Measurements from ENCODE around the gene MSANTD1.

MSANTD1 gene

GRCh38 chr4:3269991-3270611 is 21.1 kb downstream of the MSANTD1 start:
- Mint-ChIP-seq H3K27ac (no peak overlapping the region), H3K9me3 (no peaks in the 10 kb centered on the region), H3K27me3 (ENCODE audit: low read depth, poor library complexity) (peaks cover 8% of the 10 kb centered on the region), H3K4me1 (peaks cover 11% of the 10 kb centered on the region), H3K36me3 (ENCODE audit: low read depth) (no peaks in the 10 kb centered on the region), H3K4me3 (no peak overlapping the region)
- DNase-seq: no peak
- no peak for TF ChIP-seq CTCF (IDR thresholded peaks at IDR 0.05)

- Mint-ChIP-seq H3K4me1 (peaks cover 11% of the 10 kb centered on the region), H3K4me3 (no peak overlapping the region), H3K9me3 (no peaks in the 10 kb centered on the region), H3K27ac (no peak overlapping the region), H3K36me3 (ENCODE audit: low read depth) (no peaks in the 10 kb centered on the region), H3K27me3 (ENCODE audit: low read depth, poor library complexity) (peaks cover 12% of the 10 kb centered on the region)
- TF ChIP-seq CTCF (IDR thresholded peaks at IDR 0.05): no peak
- no peak for DNase-seq
Measured at GRCh38 chr4:3271131-3271530, 22.2 kb downstream of the MSANTD1 start.

GRCh38 chr4:3276986-3277385 is 28.0 kb downstream of the MSANTD1 start:
- H3K4me3 Mint-ChIP-seq: no peak overlapping the region
- H3K9me3 Mint-ChIP-seq: peaks cover 32% of the 10 kb centered on the region
- no peak for DNase-seq
- TF ChIP-seq CTCF (IDR thresholded peaks at IDR 0.05): no peak
- H3K27ac Mint-ChIP-seq: peak overlapping the region; percentile 15
- H3K36me3 Mint-ChIP-seq (ENCODE audit: low read depth): peaks cover 14% of the 10 kb centered on the region
- no peaks in the 10 kb centered on the region for H3K4me1 Mint-ChIP-seq
- peaks cover 30% of the 10 kb centered on the region for H3K27me3 Mint-ChIP-seq (ENCODE audit: low read depth, poor library complexity)

- H3K36me3 Mint-ChIP-seq (ENCODE audit: low read depth): peaks cover 14% of the 10 kb centered on the region
- DNase-seq: no peak
- H3K4me1 Mint-ChIP-seq: no peaks in the 10 kb centered on the region
- peaks cover 36% of the 10 kb centered on the region for H3K27me3 Mint-ChIP-seq (ENCODE audit: low read depth, poor library complexity)
- no peak overlapping the region for H3K4me3 Mint-ChIP-seq
- peaks cover 41% of the 10 kb centered on the region for H3K9me3 Mint-ChIP-seq
- TF ChIP-seq CTCF (IDR thresholded peaks at IDR 0.05): no peak
- H3K27ac Mint-ChIP-seq: no peak overlapping the region
Measured at GRCh38 chr4:3280466-3280865, 31.5 kb downstream of the MSANTD1 start.

- Mint-ChIP-seq H3K4me1 (peaks cover 5% of the 10 kb centered on the region), H3K9me3 (peaks cover 31% of the 10 kb centered on the region), H3K36me3 (ENCODE audit: low read depth) (peaks cover 10% of the 10 kb centered on the region), H3K27ac (no peak overlapping the region), H3K27me3 (ENCODE audit: low read depth, poor library complexity) (peaks cover 28% of the 10 kb centered on the region), H3K4me3 (no peak overlapping the region)
- no peak for TF ChIP-seq CTCF (IDR thresholded peaks at IDR 0.05)
- no peak for DNase-seq
Measured at GRCh38 chr4:3283483-3283882, 34.5 kb downstream of the MSANTD1 start.

- peaks cover 5% of the 10 kb centered on the region for H3K4me1 Mint-ChIP-seq
- H3K4me3 Mint-ChIP-seq: no peak overlapping the region
- peaks cover 31% of the 10 kb centered on the region for H3K27me3 Mint-ChIP-seq (ENCODE audit: low read depth, poor library complexity)
- H3K36me3 Mint-ChIP-seq (ENCODE audit: low read depth): peaks cover 8% of the 10 kb centered on the region
- H3K27ac Mint-ChIP-seq: no peak overlapping the region
- DNase-seq: no peak
- TF ChIP-seq CTCF (IDR thresholded peaks at IDR 0.05): no peak
- H3K9me3 Mint-ChIP-seq: peaks cover 27% of the 10 kb centered on the region
Measured at GRCh38 chr4:3283916-3284315, 35.0 kb downstream of the MSANTD1 start.
